Epithelial cell of alveolus of lung (primary cell): ENCODE measurements around the gene CHMP2A. TPM values are rescaled to one million over a fixed set of nuclear protein-coding genes. Genes with fewer than 3 reads are reported as not detected.

Experiments
- total RNA-seq: library from RNA; depleted of rRNA; stranded (reverse); fragments of >200 nt; gene quantifications from 2 replicates; pipeline ENCODE4 v1.2.1, GENCODE V29; 2015

Gene CHMP2A
- 132 and 211 TPM in 2 replicates for total RNA-seq

GRCh38 chr19:58554494-58555368 lies at the start of gene CHMP2A:
CHMP2A (minus strand) TSS chr19:58555105; CDS start chr19:58554212, 893 bp downstream.

GRCh38 chr19:58572818-58573657 lies 18.1 kb upstream of the CHMP2A start, which contains the start of gene MZF1:
MZF1 (minus strand) TSS chr19:58573335; CDS start chr19:58571389, 1,946 bp downstream.

DNA sequence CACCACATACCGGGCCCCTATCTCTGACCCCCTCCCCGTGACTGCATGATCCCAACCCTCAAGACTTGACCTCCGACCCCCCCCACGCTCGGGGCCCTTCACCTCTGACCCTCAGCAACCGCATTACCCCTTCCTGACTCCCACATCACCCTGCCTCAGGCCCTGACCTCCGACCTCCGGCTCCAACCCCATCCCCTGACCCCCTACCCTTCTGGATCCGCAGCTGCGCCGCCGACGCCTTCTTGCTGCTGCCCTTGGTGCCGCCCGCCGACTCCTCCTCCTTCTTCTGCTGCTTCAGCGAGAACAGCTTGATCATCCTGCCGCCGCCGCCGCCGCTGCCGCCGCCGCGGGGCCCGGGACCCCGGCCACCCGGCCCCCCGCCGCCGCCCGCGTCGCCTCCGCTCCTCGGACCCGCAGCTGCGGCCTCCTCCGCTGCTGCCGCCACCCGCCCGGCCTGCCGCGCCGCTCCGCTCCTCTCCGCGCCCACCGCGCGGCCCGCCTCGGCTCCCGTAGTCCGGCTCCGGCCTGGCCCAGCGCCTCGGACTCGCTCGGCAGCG lies 3.2 kb upstream of the CHMP2A start, which contains the start of gene UBE2M:
Gene UBE2M (minus strand): TSS at position 546 of the 557 bp plus-strand sequence. CDS start 230 bp downstream, at position 316.

GRCh38 chr19:58543826-58544590 lies 10.9 kb downstream of the CHMP2A start, which contains the start of gene TRIM28:
TRIM28 (plus strand) TSS chr19:58544064; CDS start chr19:58544758, 694 bp downstream.

DNA sequence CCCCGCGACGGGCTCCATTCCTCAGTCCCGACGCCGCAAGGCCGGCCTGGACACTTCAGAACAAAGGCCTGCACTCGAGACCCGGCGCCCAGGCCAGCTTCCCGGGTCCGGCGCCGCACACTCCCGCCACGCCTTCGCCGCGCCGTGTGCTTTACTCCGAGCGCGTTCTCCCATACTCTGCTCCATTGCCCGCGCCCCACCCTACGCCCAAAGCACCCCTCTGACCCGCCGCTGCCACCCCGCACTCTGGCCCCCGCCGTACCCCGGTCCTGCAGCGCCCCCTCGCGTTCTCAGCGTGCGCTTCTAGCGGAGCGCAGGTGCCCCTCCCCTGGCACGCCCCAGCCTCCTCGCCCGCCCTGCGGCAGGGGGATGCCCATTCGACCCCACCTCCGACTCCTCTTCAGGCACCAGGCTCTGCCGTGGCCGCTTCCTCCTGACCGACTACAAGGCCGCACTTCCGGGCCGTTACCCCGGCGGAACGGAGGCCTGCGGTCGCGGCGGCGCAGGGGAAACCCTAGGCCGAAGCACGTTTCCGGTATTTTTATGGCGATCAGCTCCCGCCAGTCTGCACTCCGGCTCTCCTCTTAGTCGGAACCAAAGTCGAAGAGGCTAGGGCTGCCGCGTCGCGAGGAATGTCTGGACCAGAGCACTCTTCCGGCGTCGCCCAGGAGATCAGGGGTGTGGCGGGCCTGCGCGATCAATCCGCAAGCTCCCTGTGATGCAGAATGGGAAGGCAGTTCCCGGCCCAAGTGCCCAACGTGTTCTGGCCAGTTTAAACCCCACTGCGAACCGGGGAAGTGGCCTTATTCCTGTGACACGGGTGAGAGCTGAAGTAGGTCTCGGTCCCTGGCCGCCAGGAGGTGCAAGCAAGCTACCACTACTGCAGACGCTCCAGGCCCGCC lies 35.3 kb downstream of the CHMP2A start, which contains the start of gene ZBTB45:
Gene ZBTB45 (minus strand): TSS at position 456 of the 902 bp plus-strand sequence. CDS start 2,137 bp downstream, outside the sequence.

GRCh38 chr19:58511353-58512208 lies 43.3 kb downstream of the CHMP2A start, which contains the start of gene SLC27A5:
SLC27A5 (minus strand) TSS chr19:58511992; CDS start chr19:58511955, 37 bp downstream.

Other genes starting within 250 kb of the CHMP2A start
- 22.1 and 35.2 TPM in 2 replicates for gene ERVK3-1, start 249.7 kb downstream of the CHMP2A start, total RNA-seq
- gene ZSCAN22, start 228.1 kb downstream of the CHMP2A start, total RNA-seq = 1.4 and 2.6 TPM in 2 replicates
- gene A1BG, start 201.6 kb downstream of the CHMP2A start, total RNA-seq = 5.0 and 69.1 TPM in 2 replicates
- 0.52 and 1.5 TPM in 2 replicates for gene ZNF497, start 192.4 kb downstream of the CHMP2A start, total RNA-seq
- gene ZNF837, start 174.1 kb downstream of the CHMP2A start, total RNA-seq = 3.6 and 9.1 TPM in 2 replicates
- gene RPS5, start 167.8 kb downstream of the CHMP2A start, total RNA-seq = 2,789 and 3,465 TPM in 2 replicates
- gene RNF225, start 159.4 kb downstream of the CHMP2A start, total RNA-seq = 2.0 TPM in 1 of 2 replicates, not detected in the other
- 12.3 and 13.3 TPM in 2 replicates for gene ZNF584, start 146.5 kb downstream of the CHMP2A start, total RNA-seq
- gene ZNF132, start 115.0 kb downstream of the CHMP2A start, total RNA-seq = 3.7 and 5.9 TPM in 2 replicates
- gene ZNF324B, start 103.5 kb downstream of the CHMP2A start, total RNA-seq = 3.6 and 5.6 TPM in 2 replicates
- 12.3 and 13.2 TPM in 2 replicates for gene ZNF324, start 88.0 kb downstream of the CHMP2A start, total RNA-seq
- 8.0 and 11.5 TPM in 2 replicates for gene ZNF446, start 78.8 kb downstream of the CHMP2A start, total RNA-seq
- gene SLC27A5, start 43.1 kb downstream of the CHMP2A start, total RNA-seq = 12.4 and 12.5 TPM in 2 replicates
- 12.4 and 15.0 TPM in 2 replicates for gene ZBTB45, start 35.3 kb downstream of the CHMP2A start, total RNA-seq
- gene TRIM28, start 11.0 kb downstream of the CHMP2A start, total RNA-seq = 357 and 476 TPM in 2 replicates
- 31.3 and 45.5 TPM in 2 replicates for gene UBE2M, start 3.5 kb upstream of the CHMP2A start, total RNA-seq
- gene MZF1, start 18.2 kb upstream of the CHMP2A start, total RNA-seq = 3.9 and 14.6 TPM in 2 replicates